CD4-positive, alpha-beta memory T cell (primary cell): ENCODE data around the gene C2CD4C. TPM values are rescaled to one million over a fixed set of nuclear protein-coding genes. Genes with fewer than 3 reads are reported as not detected.

ENCODE experiments used
- CTCF ChIA-PET: fragments of 350-600 bp; sonication (Branson Sonifier 250); formaldehyde crosslinking; loops from one replicate; lab custom pipeline; 2021; ENCODE audit warnings: inconsistent platforms; ENCODE audit not compliant: partially characterized antibody; lab: Charles Lee
- POLR2A ChIA-PET: fragments of 350-600 bp; sonication (Branson Sonifier 250); formaldehyde crosslinking; loops from one replicate; lab custom pipeline; 2021; ENCODE audit not compliant: partially characterized antibody; lab: Charles Lee
- DNase-seq, 5 donors: peaks; one replicate each; pipeline versions ENCODE4 v3.0.0 to v3.0.0-alpha.2; 2020 to 2022; ENCODE audit warnings: mixed read lengths in 1 of 5
- H3K27ac ChIP-seq: one replicate; pipeline ENCODE4 v1.7.0; 2013; ENCODE audit warnings: low read depth, low read length
- H3K27me3 ChIP-seq: 2 replicates; pipeline ENCODE4 v1.7.0; 2013; ENCODE audit warnings: mild to moderate bottlenecking, low read length, moderate library complexity; ENCODE audit not compliant: insufficient read depth
- H3K36me3 ChIP-seq: 2 replicates; pipeline ENCODE4 v1.7.0; 2013; ENCODE audit warnings: mild to moderate bottlenecking, low read length, moderate library complexity; ENCODE audit not compliant: insufficient read depth
- H3K4me1 ChIP-seq: 2 replicates; pipeline ENCODE4 v1.7.0; 2013; ENCODE audit warnings: mild to moderate bottlenecking, low read length, moderate library complexity; ENCODE audit not compliant: insufficient read depth
- H3K4me3 ChIP-seq, 2 donors: one replicate each; pipeline ENCODE4 v1.7.0; 2013; ENCODE audit warnings: low read length in 2 of 2, mild to moderate bottlenecking in 1 of 2
- H3K9me3 ChIP-seq, 2 donors: one replicate each; pipeline ENCODE4 v1.7.0; 2013; ENCODE audit warnings: low read length in 2 of 2, control low read depth in 1 of 2; ENCODE audit not compliant: control insufficient read depth in 1 of 2
- H3K27ac Mint-ChIP-seq, 7 donors: one replicate each; pipeline ENCODE4 v1.8.0; 2020 to 2021; ENCODE audit warnings: mixed read lengths in 7 of 7, mild to moderate bottlenecking in 6 of 7, inconsistent platforms in 3 of 7, moderate library complexity in 3 of 7
- H3K27me3 Mint-ChIP-seq, 2 donors: one replicate each; pipeline ENCODE4 v1.8.0; 2020 to 2021; ENCODE audit warnings: mixed read lengths in 2 of 2
- H3K36me3 Mint-ChIP-seq, 2 donors: one replicate each; pipeline ENCODE4 v1.8.0; 2020 to 2021; ENCODE audit warnings: mixed read lengths in 2 of 2, inconsistent platforms in 1 of 2, mild to moderate bottlenecking in 1 of 2
- H3K4me1 Mint-ChIP-seq, 4 donors: one replicate each; pipeline ENCODE4 v1.8.0; 2020 to 2021; ENCODE audit warnings: mixed read lengths in 4 of 4, mild to moderate bottlenecking in 1 of 4
- H3K4me3 Mint-ChIP-seq, 8 donors: one replicate each; pipeline ENCODE4 v1.8.0; 2020 to 2021; ENCODE audit warnings: mixed read lengths in 8 of 8, mild to moderate bottlenecking in 7 of 8, moderate library complexity in 6 of 8, inconsistent platforms in 3 of 8
- H3K9me3 Mint-ChIP-seq, 8 donors: one replicate each; pipeline ENCODE4 v1.8.0; 2020 to 2021; ENCODE audit warnings: mixed read lengths in 8 of 8, mild to moderate bottlenecking in 5 of 8, inconsistent platforms in 3 of 8, moderate library complexity in 1 of 8
- intact Hi-C: fragments of 100-400 bp; cut with micrococcal nuclease; formaldehyde crosslinking; loops from one replicate; pipeline ENCODE4 v1.15.1; 2023
- polyA plus RNA-seq, 2 donors: library from polyadenylated mRNA; unstranded; fragments of 300-500 nt; fragmentation: Illumina TruSeq; gene quantifications; one replicate each; pipeline ENCODE4 v1.2.3, GENCODE V29; 2021
- total RNA-seq, 2 experiments: library from RNA; stranded (reverse); gene quantifications; one replicate each; pipeline ENCODE4 v1.2.3, GENCODE V29; 2021

The C2CD4C gene
- total and polyA plus RNA-seq, 4 experiments from 2014 or later: not detected

GRCh38 chr19:392375-392970, 16.5 kb downstream of the C2CD4C start:
- H3K9me3 Mint-ChIP-seq: peaks cover 0 to 9% (median 4%) of the 10 kb centered on the region in 8 donors
- peak overlapping the region in 2 of 7 donors; percentile 52 to 73 for H3K27ac Mint-ChIP-seq

GRCh38 chr19:391726-392374, 17.1 kb downstream of the C2CD4C start:
- intact Hi-C loops: no loop called here
- Mint-ChIP-seq H3K27me3 (peaks cover 4 to 8% of the 10 kb centered on the region in 2 donors), H3K4me1 (peaks cover 0 to 3% (median under 1%) of the 10 kb centered on the region in 4 donors), H3K36me3 (no peaks in the 10 kb centered on the region), H3K9me3 (peaks cover 0 to 9% (median 4%) of the 10 kb centered on the region in 8 donors), H3K4me3 (peak overlapping the region in 1 of 8 donors; percentile 31), H3K27ac (no peak overlapping the region)
- Histone ChIP-seq H3K9me3 (no peaks in the 10 kb centered on the region), H3K36me3 (no peaks in the 10 kb centered on the region), H3K27ac (no peak overlapping the region), H3K27me3 (peaks cover 3% of the 10 kb centered on the region), H3K4me3 (no peak overlapping the region), H3K4me1 (no peaks in the 10 kb centered on the region)
- no peak for DNase-seq
- ChIA-PET CTCF (no interaction called here), POLR2A (no interaction called here)

More at GRCh38 chr19:392375-392970, 16.5 kb downstream of the C2CD4C start:
- Histone ChIP-seq H3K27ac (no peak overlapping the region), H3K36me3 (no peaks in the 10 kb centered on the region), H3K4me3 (no peak overlapping the region), H3K27me3 (peaks cover 3% of the 10 kb centered on the region), H3K9me3 (no peaks in the 10 kb centered on the region), H3K4me1 (no peaks in the 10 kb centered on the region)
- intact Hi-C loops: no loop called here
- ChIA-PET CTCF (no interaction called here), POLR2A (no interaction called here)
- DNase-seq: no peak
- Mint-ChIP-seq H3K36me3 (no peaks in the 10 kb centered on the region), H3K4me3 (no peak overlapping the region), H3K27me3 (peaks cover 4 to 6% of the 10 kb centered on the region in 2 donors), H3K4me1 (peaks cover 0 to 3% (median under 1%) of the 10 kb centered on the region in 4 donors)

GRCh38 chr19:391207-391557, 17.8 kb downstream of the C2CD4C start:
- no peak overlapping the region for H3K4me3 Mint-ChIP-seq
- H3K4me1 Mint-ChIP-seq: peaks cover 0 to 3% (median under 1%) of the 10 kb centered on the region in 4 donors
- H3K4me3 ChIP-seq: no peak overlapping the region
- peaks cover 0 to 9% (median 4%) of the 10 kb centered on the region in 8 donors for H3K9me3 Mint-ChIP-seq
- ChIA-PET CTCF (no interaction called here), POLR2A (no interaction called here)
- intact Hi-C loops: no loop called here
- no peaks in the 10 kb centered on the region for H3K4me1 ChIP-seq
- DNase-seq: no peak
- H3K36me3 Mint-ChIP-seq: no peaks in the 10 kb centered on the region
- H3K27me3 Mint-ChIP-seq: peaks cover 6 to 9% of the 10 kb centered on the region in 2 donors
- H3K27ac Mint-ChIP-seq: no peak overlapping the region
- H3K27me3 ChIP-seq: peaks cover 3% of the 10 kb centered on the region
- no peaks in the 10 kb centered on the region for H3K9me3 ChIP-seq
- H3K27ac ChIP-seq: no peak overlapping the region
- no peaks in the 10 kb centered on the region for H3K36me3 ChIP-seq

- H3K4me3 Mint-ChIP-seq: no peak overlapping the region
- H3K36me3 Mint-ChIP-seq: no peaks in the 10 kb centered on the region
- intact Hi-C loops: no loop called here
- DNase-seq: no peak
- Histone ChIP-seq H3K4me1 (no peaks in the 10 kb centered on the region), H3K27ac (no peak overlapping the region), H3K4me3 (no peak overlapping the region), H3K36me3 (no peaks in the 10 kb centered on the region), H3K27me3 (peaks cover 3% of the 10 kb centered on the region), H3K9me3 (no peaks in the 10 kb centered on the region)
- no peak overlapping the region for H3K27ac Mint-ChIP-seq
- H3K9me3 Mint-ChIP-seq: peaks cover 0 to 7% (median 3%) of the 10 kb centered on the region in 8 donors
- H3K4me1 Mint-ChIP-seq: peaks cover 0 to 3% (median 0%) of the 10 kb centered on the region in 4 donors
- ChIA-PET POLR2A (no interaction called here), CTCF (no interaction called here)
- peaks cover 12 to 14% of the 10 kb centered on the region in 2 donors for H3K27me3 Mint-ChIP-seq
Observed at GRCh38 chr19:390386-391206, 18.4 kb downstream of the C2CD4C start.

- CTCF ChIA-PET: no interaction called here
Observed at GRCh38 chr19:389935-390289, 19.0 kb downstream of the C2CD4C start.

GRCh38 chr19:389255-389934, 19.6 kb downstream of the C2CD4C start:
- H3K4me1 Mint-ChIP-seq: peaks cover 0 to 3% (median 1%) of the 10 kb centered on the region in 4 donors
- peaks cover 3% of the 10 kb centered on the region for H3K27me3 ChIP-seq
- peaks cover 20 to 22% of the 10 kb centered on the region in 2 donors for H3K27me3 Mint-ChIP-seq
- H3K36me3 Mint-ChIP-seq: no peaks in the 10 kb centered on the region
- peaks cover 0 to 4% (median 2%) of the 10 kb centered on the region in 8 donors for H3K9me3 Mint-ChIP-seq
- no peak overlapping the region for H3K4me3 Mint-ChIP-seq
- no peaks in the 10 kb centered on the region for H3K36me3 ChIP-seq
- no peak overlapping the region for H3K27ac Mint-ChIP-seq
- no peak for DNase-seq
- H3K4me1 ChIP-seq: no peaks in the 10 kb centered on the region
- POLR2A ChIA-PET: no interaction called here
- H3K4me3 ChIP-seq: no peak overlapping the region
- no peak overlapping the region for H3K27ac ChIP-seq
- CTCF ChIA-PET: no interaction called here
- no peaks in the 10 kb centered on the region for H3K9me3 ChIP-seq
- intact Hi-C loops: no loop called here

More at GRCh38 chr19:389935-390289, 19.0 kb downstream of the C2CD4C start:
- no peak overlapping the region for H3K4me3 ChIP-seq
- H3K36me3 ChIP-seq: no peaks in the 10 kb centered on the region
- POLR2A ChIA-PET: no interaction called here
- no peaks in the 10 kb centered on the region for H3K9me3 ChIP-seq
- H3K36me3 Mint-ChIP-seq: no peaks in the 10 kb centered on the region
- intact Hi-C loops: no loop called here
- no peak for DNase-seq
- peaks cover 0 to 4% (median 2%) of the 10 kb centered on the region in 8 donors for H3K9me3 Mint-ChIP-seq
- no peaks in the 10 kb centered on the region for H3K4me1 ChIP-seq
- no peak overlapping the region for H3K27ac Mint-ChIP-seq
- H3K4me1 Mint-ChIP-seq: peaks cover 0 to 3% (median 0%) of the 10 kb centered on the region in 4 donors
- no peak overlapping the region for H3K27ac ChIP-seq
- peaks cover 17 to 20% of the 10 kb centered on the region in 2 donors for H3K27me3 Mint-ChIP-seq
- no peak overlapping the region for H3K4me3 Mint-ChIP-seq
- H3K27me3 ChIP-seq: peaks cover 3% of the 10 kb centered on the region

GRCh38 chr19:388691-389090, 20.3 kb downstream of the C2CD4C start:
- Mint-ChIP-seq H3K4me1 (peaks cover 0 to 9% (median 2%) of the 10 kb centered on the region in 4 donors), H3K27me3 (peaks cover 22 to 27% of the 10 kb centered on the region in 2 donors), H3K36me3 (no peaks in the 10 kb centered on the region), H3K27ac (no peak overlapping the region), H3K4me3 (no peak overlapping the region), H3K9me3 (peaks cover 0 to 4% (median 0%) of the 10 kb centered on the region in 8 donors)
- DNase-seq: no peak
- Histone ChIP-seq H3K27ac (no peak overlapping the region), H3K9me3 (no peaks in the 10 kb centered on the region), H3K4me3 (no peak overlapping the region), H3K36me3 (no peaks in the 10 kb centered on the region), H3K4me1 (no peaks in the 10 kb centered on the region), H3K27me3 (peaks cover 3% of the 10 kb centered on the region)
- intact Hi-C loops: no loop called here
- ChIA-PET POLR2A (no interaction called here), CTCF (no interaction called here)
